B cell (primary cell): ENCODE data around the gene DAZAP1. TPM values are rescaled to one million over a fixed set of nuclear protein-coding genes. Genes with fewer than 3 reads are reported as not detected.

Experiments
- ATAC-seq: fragments of 200-7000 bp; cut with Tn5 transposase; one replicate; pipeline ENCODE4 v1.10.0; 2021; ENCODE audit warnings: low read depth, mild to moderate bottlenecking, moderate number of reproducible peaks, moderate library complexity
- CTCF ChIA-PET: fragments of 350-600 bp; sonication (Branson Sonifier 250); formaldehyde crosslinking; loops from one replicate; lab custom pipeline; 2021; ENCODE audit warnings: antibody characterized with exemption, inconsistent platforms; lab: Charles Lee
- POLR2A ChIA-PET: fragments of 350-600 bp; sonication (Branson Sonifier 250); formaldehyde crosslinking; loops from one replicate; lab custom pipeline; 2021; ENCODE audit warnings: antibody characterized with exemption; lab: Charles Lee
- DNase-seq: peaks from one replicate; pipeline ENCODE4 v3.0.0; 2013
- H2AFZ ChIP-seq: 2 replicates; pipeline ENCODE4 v1.6.1; 2012; ENCODE audit warnings: mild to moderate bottlenecking, low read depth, low read length; ENCODE audit not compliant: insufficient read depth, poor library complexity, severe bottlenecking
- H3K27ac ChIP-seq, 2 donors: 1 replicate in 1 of 2; 2 replicates in 1 of 2; pipeline ENCODE4 v1.5.1; 2012 to 2013; ENCODE audit warnings: low read length in 2 of 2, mild to moderate bottlenecking in 2 of 2, moderate library complexity in 1 of 2
- H3K27me3 ChIP-seq, 4 experiments: fragments of 200-600 bp in 1 of 4; sonication (generic) in 1 of 4; replicated peaks in 1 of 4; 1 replicate in 2 of 4; 2 replicates in 2 of 4; pipeline versions ENCODE4 v1.6.1 to v1.7.0; 2013 to 2016; ENCODE audit warnings: low read length in 3 of 4, mild to moderate bottlenecking in 2 of 4, mixed read lengths in 1 of 4, moderate library complexity in 1 of 4; ENCODE audit not compliant: insufficient read depth in 4 of 4, control insufficient read depth in 3 of 4; ENCODE audit errors: control extremely low read depth in 1 of 4
- H3K36me3 ChIP-seq, 2 experiments: replicated peaks in 1 of 2; 1 replicate in 1 of 2; 2 replicates in 1 of 2; pipeline versions ENCODE4 v1.6.1 to v1.7.1; 2013; ENCODE audit warnings: low read length in 1 of 2; ENCODE audit not compliant: insufficient read depth in 2 of 2, control insufficient read depth in 1 of 2; ENCODE audit errors: control extremely low read depth in 1 of 2, extremely low read depth in 1 of 2
- H3K4me1 ChIP-seq, 2 donors: fragments of 200-600 bp in 1 of 2; sonication (generic) in 1 of 2; 1 replicate in 1 of 2; 2 replicates in 1 of 2; pipeline versions ENCODE4 v1.5.1 to v1.6.1; 2013 to 2017; ENCODE audit warnings: low read length in 2 of 2; ENCODE audit not compliant: control insufficient read depth in 2 of 2, insufficient read depth in 2 of 2
- H3K4me2 ChIP-seq: replicated peaks from 2 replicates; pipeline ENCODE3; 2012; ENCODE audit warnings: mild to moderate bottlenecking, low read depth, low read length; ENCODE audit not compliant: poor library complexity, severe bottlenecking
- H3K4me3 ChIP-seq, 5 experiments: fragments of 200-600 bp in 1 of 5; sonication (generic) in 1 of 5; 1 replicate in 3 of 5; 2 replicates in 2 of 5; pipeline versions ENCODE4 v1.5.1 to v1.7.0; 2011 to 2016; ENCODE audit warnings: low read length in 4 of 5, mild to moderate bottlenecking in 4 of 5, low read depth in 2 of 5, control low read depth in 1 of 5, moderate library complexity in 1 of 5; ENCODE audit not compliant: insufficient read depth in 1 of 5; ENCODE audit errors: control extremely low read depth in 1 of 5, extremely low read depth in 1 of 5
- H3K79me2 ChIP-seq: fragments of 200-600 bp; sonication (generic); one replicate; pipeline ENCODE4 v1.6.0; 2016; ENCODE audit warnings: low read length; ENCODE audit not compliant: control insufficient read depth, insufficient read depth
- H3K9ac ChIP-seq: fragments of 200-600 bp; sonication (generic); 2 replicates; pipeline ENCODE4 v1.6.1; 2017; ENCODE audit warnings: mild to moderate bottlenecking, low read length, moderate library complexity
- H3K9me3 ChIP-seq, 3 donors: one replicate each; pipeline versions ENCODE4 v1.6.1 to v1.7.1; 2013; ENCODE audit warnings: low read length in 2 of 3; ENCODE audit not compliant: control insufficient read depth in 2 of 3, insufficient read depth in 1 of 3; ENCODE audit errors: control extremely low read depth in 1 of 3
- H4K20me1 ChIP-seq: 2 replicates; pipeline ENCODE4 v1.6.0; 2012; ENCODE audit warnings: mild to moderate bottlenecking, low read length; ENCODE audit not compliant: insufficient read depth, control insufficient read depth, poor library complexity, severe bottlenecking
- H3K27ac Mint-ChIP-seq: one replicate; pipeline ENCODE4 v1.8.0; 2021; ENCODE audit warnings: mixed read lengths
- H3K27me3 Mint-ChIP-seq: one replicate; pipeline ENCODE4 v1.8.0; 2021; ENCODE audit warnings: mixed read lengths
- H3K4me1 Mint-ChIP-seq: one replicate; pipeline ENCODE4 v1.8.0; 2021; ENCODE audit warnings: mixed read lengths
- H3K4me3 Mint-ChIP-seq: one replicate; pipeline ENCODE4 v1.8.0; 2021; ENCODE audit warnings: mixed read lengths
- H3K9me3 Mint-ChIP-seq: one replicate; pipeline ENCODE4 v1.8.0; 2022; ENCODE audit warnings: mixed read lengths; ENCODE audit not compliant: insufficient read depth
- CTCF ChIP-seq: fragments of 200-600 bp; IDR thresholded peaks from one replicate; pipeline ENCODE4 v1.8.0; 2022; ENCODE audit warnings: antibody characterized with exemption, mild to moderate bottlenecking
- EZH2 ChIP-seq: IDR thresholded peaks from 2 replicates; pipeline ENCODE4 v1.6.1; 2012; ENCODE audit warnings: borderline replicate concordance, low read depth, mild to moderate bottlenecking, moderate library complexity, low read length; ENCODE audit not compliant: insufficient read depth, poor library complexity, severe bottlenecking
- WGBS: methylation state at CpG from one replicate; pipeline ENCODE4 v1.1.5; 2013; ENCODE audit warnings: missing lambda C conversion rate; ENCODE audit not compliant: insufficient coverage; 5-methylcytosine and 5-hydroxymethylcytosine counted together
- intact Hi-C: fragments of 100-400 bp; cut with micrococcal nuclease; formaldehyde crosslinking; loops from one replicate; pipeline ENCODE4 v1.10.0; 2022
- polyA plus RNA-seq: library from polyadenylated mRNA; depleted of rRNA; stranded (reverse); fragments of >200 nt; gene quantifications from 2 replicates; pipeline ENCODE4 v1.2.3, GENCODE V29; 2012
- total RNA-seq, 2 donors: library from RNA; stranded (reverse); fragments of 120-200 nt in 1 of 2; gene quantifications; 1 replicate in 1 of 2; 2 replicates in 1 of 2; pipeline versions ENCODE4 v1.2.3 to v1.2.4, GENCODE V29; 2013 to 2022

DAZAP1 gene
- total and polyA plus RNA-seq, 2 donors (not counting 1 experiment from before 2014, with no cell fraction given), result 54.8 to 125 TPM

DNA sequence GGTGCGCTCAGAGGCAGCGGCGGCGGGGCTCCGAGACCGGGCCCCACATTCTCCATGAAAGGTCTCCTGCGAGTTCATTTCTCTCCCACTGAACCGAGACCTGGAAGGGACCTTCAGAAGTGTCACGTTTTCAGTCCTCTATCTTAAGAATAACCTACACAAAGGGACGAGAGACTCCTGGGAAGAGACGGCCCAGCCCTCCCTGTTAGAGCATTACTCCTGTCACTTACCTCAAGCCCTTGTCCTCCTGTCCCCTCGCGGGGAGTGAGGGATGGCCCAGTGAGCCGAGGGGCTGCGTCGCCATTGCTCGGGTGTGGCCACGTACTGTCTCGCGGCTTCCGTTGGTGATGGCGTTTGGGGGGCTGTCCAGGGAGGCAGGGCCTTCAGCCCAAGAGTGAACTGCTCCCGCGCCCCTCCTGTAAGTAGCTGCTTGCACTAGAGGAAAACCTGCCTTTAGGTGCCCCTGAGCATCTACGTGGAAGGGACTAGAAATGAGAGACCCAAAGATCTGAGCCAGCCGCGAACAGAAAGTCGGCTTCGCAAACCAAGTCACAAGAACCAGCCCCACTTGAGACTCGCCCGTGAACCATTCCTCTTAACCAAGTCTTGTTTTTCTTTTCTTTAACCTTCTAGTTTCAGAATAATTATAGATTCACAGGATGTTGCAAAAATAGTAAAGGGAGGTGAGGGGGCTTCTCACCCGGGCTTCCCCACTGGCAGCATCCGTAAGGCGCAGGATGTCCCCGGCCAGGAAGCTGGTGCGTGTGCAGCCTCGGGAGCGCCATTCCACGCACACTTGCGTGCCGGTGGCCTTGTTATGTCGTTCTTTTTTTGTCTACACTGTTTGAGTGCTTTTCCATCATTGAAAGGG lies 44.8 kb upstream of the DAZAP1 start:
- Histone ChIP-seq H3K4me2 (peak overlapping the region; percentile 66), H3K9ac (peak overlapping the region; percentile 21), H2AFZ (peak overlapping the region; percentile 52), H3K27ac (peak overlapping the region in 1 of 2 donors; percentile 57), H3K36me3 (peaks cover 0 to 37% of the 10 kb centered on the region in 2 experiments), H3K27me3 (no peaks in the 10 kb centered on the region), H3K9me3 (peaks cover 0 to under 1% (median 0%) of the 10 kb centered on the region in 3 donors), H4K20me1 (no peaks in the 10 kb centered on the region), H3K4me3 (peak overlapping the region in 2 of 5 experiments; percentile 40 to 47), H3K4me1 (peaks cover 18 to 22% of the 10 kb centered on the region in 2 donors), H3K79me2 (peaks cover 13% of the 10 kb centered on the region)
- intact Hi-C loops, result no loop called here
- Mint-ChIP-seq H3K27ac (no peak overlapping the region), H3K4me1 (peaks cover 27% of the 10 kb centered on the region), H3K9me3 (no peaks in the 10 kb centered on the region), H3K27me3 (no peaks in the 10 kb centered on the region), H3K4me3 (peak overlapping the region; percentile 74)
- DNase-seq (no peak), ATAC-seq (no peak)
- WGBS, result 76% methylated on average over 37 of the region's 42 CpGs
- ChIA-PET POLR2A (no interaction called here), CTCF (no interaction called here)
- TF ChIP-seq CTCF, result no peak
- no peak for TF ChIP-seq EZH2

DNA sequence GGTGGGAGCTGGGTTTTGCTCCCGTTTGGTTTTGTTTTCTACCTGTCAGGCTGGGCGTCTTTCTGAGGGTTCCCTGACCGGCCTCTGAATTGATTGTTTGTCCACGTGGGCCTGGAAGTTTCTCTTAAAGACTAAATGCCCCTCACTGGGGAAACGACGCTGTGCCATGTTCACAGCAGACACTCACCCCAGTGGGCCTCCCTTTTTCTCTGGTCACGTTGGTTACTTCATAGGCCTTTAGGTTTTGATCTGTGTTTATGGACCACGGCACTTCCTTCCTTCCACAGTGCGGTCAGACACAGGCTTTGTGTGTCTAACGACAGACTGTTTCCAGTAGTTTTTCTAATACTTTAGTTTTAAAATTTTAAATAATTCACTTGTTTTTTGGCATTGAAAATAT lies 43.8 kb upstream of the DAZAP1 start:
- peak overlapping the region in 4 of 5 experiments; percentile 2 to 47 (median 40) for H3K4me3 ChIP-seq
- H3K4me1 Mint-ChIP-seq, result peaks cover 27% of the 10 kb centered on the region
- H3K4me3 Mint-ChIP-seq, result peak overlapping the region; percentile 74
- H3K9me3 Mint-ChIP-seq, result no peaks in the 10 kb centered on the region
- CTCF ChIA-PET, result interaction anchor here (0.8 to 1.1 kb wide), 2 partner anchors 9 to 84 kb away, joined by 5 read pairs; no protein-coding TSS in a partner anchor
- 16% methylated on average over 6 of the region's 10 CpGs for WGBS
- DNase-seq (peak; percentile 42), ATAC-seq (peak; percentile 56)
- no peaks in the 10 kb centered on the region for H3K27me3 Mint-ChIP-seq
- no peaks in the 10 kb centered on the region for H3K9me3 ChIP-seq
- H3K4me2 ChIP-seq, result peak overlapping the region; percentile 66
- peaks cover 13% of the 10 kb centered on the region for H3K79me2 ChIP-seq
- peaks cover 0 to 30% of the 10 kb centered on the region in 2 experiments for H3K36me3 ChIP-seq
- intact Hi-C loops, result no loop called here
- H3K27ac Mint-ChIP-seq, result peak overlapping the region; percentile 72
- peak overlapping the region; percentile 52 for H2AFZ ChIP-seq
- peak overlapping the region; percentile 18 to 57 for H3K27ac ChIP-seq
- H3K9ac ChIP-seq, result peak overlapping the region; percentile 21
- H4K20me1 ChIP-seq, result no peaks in the 10 kb centered on the region
- H3K4me1 ChIP-seq, result peaks cover 18 to 22% of the 10 kb centered on the region in 2 donors
- no peak for TF ChIP-seq CTCF
- TF ChIP-seq EZH2, result no peak
- no peaks in the 10 kb centered on the region for H3K27me3 ChIP-seq
- POLR2A ChIA-PET, result no interaction called here
